Body of pancreas (tissue), 4 donors: ENCODE results near the gene ANXA5.

Source experiments
- CTCF ChIP-seq, 7 experiments: fragments of 450-650 bp in 4 of 7; fragments of 200-600 bp in 3 of 7; sonication (generic) in 3 of 7; IDR thresholded peaks; one replicate each; pipeline ENCODE4 v1.5.1; 2016 to 2019; ENCODE audit warnings: antibody characterized with exemption in 7 of 7
- POLR2A ChIP-seq, 3 donors: fragments of 450-650 bp; IDR thresholded peaks; one replicate each; pipeline ENCODE4 v1.6.1; 2016; ENCODE audit warnings: antibody characterized with exemption in 3 of 3, mild to moderate bottlenecking in 2 of 3

- TF ChIP-seq CTCF (IDR thresholded peaks at IDR 0.05) (no peak), POLR2A (IDR thresholded peaks at IDR 0.05) (no peak)
Measured at GRCh38 chr4:121658125-121658524, 38.7 kb downstream of the ANXA5 start.
